Tibial nerve (tissue), 4 donors: ENCODE data around the gene CFAP46. TPM values are rescaled to one million over a fixed set of nuclear protein-coding genes. Genes with fewer than 3 reads are reported as not detected.

Experiments used
- DNase-seq, 2 donors: peaks; one replicate each; pipeline ENCODE4 v3.0.0-alpha.2; 2019; ENCODE audit warnings: low spot score in 2 of 2
- H3K27ac ChIP-seq, 4 donors: fragments of 200-600 bp; sonication (generic) in 3 of 4; one replicate each; pipeline ENCODE4 v1.5.1; 2017 to 2019; ENCODE audit warnings: mild to moderate bottlenecking in 1 of 4
- H3K27me3 ChIP-seq, 2 donors: fragments of 200-600 bp; sonication (generic) in 1 of 2; one replicate each; pipeline versions ENCODE4 v1.5.1 to v1.6.0; 2017 to 2019
- H3K36me3 ChIP-seq, 3 donors: fragments of 200-600 bp; sonication (generic); one replicate each; pipeline ENCODE4 v1.5.1; 2018 to 2019
- H3K4me1 ChIP-seq, 4 donors: fragments of 200-600 bp; sonication (generic) in 3 of 4; one replicate each; pipeline ENCODE4 v1.5.1; 2017 to 2019
- H3K4me3 ChIP-seq, 4 donors: fragments of 200-600 bp; sonication (generic) in 3 of 4; one replicate each; pipeline ENCODE4 v1.5.1; 2017 to 2019; ENCODE audit warnings: mild to moderate bottlenecking in 1 of 4, moderate library complexity in 1 of 4
- H3K9me3 ChIP-seq, 4 donors: fragments of 200-600 bp; sonication (generic) in 3 of 4; one replicate each; pipeline ENCODE4 v1.5.1; 2017 to 2019
- CTCF ChIP-seq, 5 experiments: fragments of 200-600 bp in 3 of 5; fragments of 450-650 bp in 2 of 5; sonication (generic) in 3 of 5; IDR thresholded peaks; one replicate each; pipeline ENCODE4 v1.5.1; 2016 to 2019; ENCODE audit warnings: antibody characterized with exemption in 5 of 5, mild to moderate bottlenecking in 3 of 5, moderate library complexity in 2 of 5
- EP300 ChIP-seq, 2 donors: sonication (generic); formaldehyde crosslinking; IDR thresholded peaks; one replicate each; pipeline ENCODE4 v1.6.1; 2017; ENCODE audit warnings: antibody characterized with exemption in 2 of 2, mild to moderate bottlenecking in 1 of 2
- POLR2A ChIP-seq, 2 donors: fragments of 450-650 bp; IDR thresholded peaks; one replicate each; pipeline ENCODE4 v1.6.1; 2017; ENCODE audit warnings: antibody characterized with exemption in 2 of 2, mild to moderate bottlenecking in 2 of 2, moderate library complexity in 2 of 2
- WGBS, 2 donors: methylation state at CpG; one replicate each; pipeline ENCODE4 v1.1.5; 2018; 5-methylcytosine and 5-hydroxymethylcytosine counted together
- total RNA-seq, 4 donors: library from RNA; depleted of rRNA; stranded (reverse); fragments of >200 nt; gene quantifications; one replicate each; pipeline ENCODE4 v1.1.0, GENCODE V29; 2016

CFAP46 gene
- total RNA-seq, 4 donors from 2014 or later, result 0.90 to 1.4 TPM; not detected in 2

- TF ChIP-seq CTCF (IDR thresholded peaks at IDR 0.05) (no peak), EP300 (IDR thresholded peaks at IDR 0.05) (no peak), POLR2A (IDR thresholded peaks at IDR 0.05) (no peak)
- H3K27me3 ChIP-seq, result peaks cover 0 to 10% of the 10 kb centered on the region in 2 donors
- no peak for DNase-seq
- H3K9me3 ChIP-seq, result no peaks in the 10 kb centered on the region
- 75 to 85% methylated on average over 12 of the region's 12 CpGs for WGBS, 2 donors
- no peak overlapping the region for H3K4me3 ChIP-seq
- H3K36me3 ChIP-seq, result no peaks in the 10 kb centered on the region
- H3K4me1 ChIP-seq, result no peaks in the 10 kb centered on the region
- H3K27ac ChIP-seq, result no peak overlapping the region
Measured at GRCh38 chr10:132951926-132952325, 9.6 kb upstream of the CFAP46 start.

- Histone ChIP-seq H3K27ac (no peak overlapping the region), H3K4me3 (no peak overlapping the region), H3K27me3 (peaks cover 0 to 39% of the 10 kb centered on the region in 2 donors), H3K4me1 (no peaks in the 10 kb centered on the region), H3K36me3 (no peaks in the 10 kb centered on the region), H3K9me3 (no peaks in the 10 kb centered on the region)
- no peak for TF ChIP-seq CTCF (IDR thresholded peaks at IDR 0.05)
- WGBS, 2 donors, result 84 to 85% methylated on average over 9 to 10 of the region's 10 CpGs
- no peak for DNase-seq
Measured at GRCh38 chr10:132948351-132948750, 6.0 kb upstream of the CFAP46 start.

- no peak for DNase-seq
- no peak overlapping the region for H3K27ac ChIP-seq
- no peaks in the 10 kb centered on the region for H3K9me3 ChIP-seq
- WGBS, 2 donors, result 90 to 93% methylated on average over 6 of the region's 6 CpGs
- peaks cover 0 to 44% of the 10 kb centered on the region in 2 donors for H3K27me3 ChIP-seq
- TF ChIP-seq CTCF (IDR thresholded peaks at IDR 0.05) (no peak), EP300 (IDR thresholded peaks at IDR 0.05) (no peak), POLR2A (IDR thresholded peaks at IDR 0.05) (no peak)
- H3K4me1 ChIP-seq, result peaks cover 0 to 3% (median 1%) of the 10 kb centered on the region in 4 donors
- no peaks in the 10 kb centered on the region for H3K36me3 ChIP-seq
- H3K4me3 ChIP-seq, result no peak overlapping the region
Measured at GRCh38 chr10:132947843-132948242, 5.5 kb upstream of the CFAP46 start.

- Histone ChIP-seq H3K27me3 (peaks cover 0 to 45% of the 10 kb centered on the region in 2 donors), H3K9me3 (no peaks in the 10 kb centered on the region), H3K27ac (no peak overlapping the region), H3K4me3 (no peak overlapping the region), H3K4me1 (peaks cover 0 to 12% (median 5%) of the 10 kb centered on the region in 4 donors), H3K36me3 (no peaks in the 10 kb centered on the region)
- 50 to 54% methylated on average over 5 of the region's 5 CpGs for WGBS, 2 donors
- TF ChIP-seq CTCF (IDR thresholded peaks at IDR 0.05), result no peak
- TF ChIP-seq POLR2A (IDR thresholded peaks at IDR 0.05), result no peak
- no peak for TF ChIP-seq EP300 (IDR thresholded peaks at IDR 0.05)
- DNase-seq, result no peak
Measured at GRCh38 chr10:132946806-132947546, 4.6 kb upstream of the CFAP46 start.

GRCh38 chr10:132946311-132946710 lies 3.9 kb upstream of the CFAP46 start:
- no peak for DNase-seq
- WGBS, 2 donors, result 79 to 87% methylated on average over 9 of the region's 9 CpGs
- Histone ChIP-seq H3K36me3 (no peaks in the 10 kb centered on the region), H3K9me3 (no peaks in the 10 kb centered on the region), H3K27me3 (peaks cover 0 to 49% of the 10 kb centered on the region in 2 donors), H3K4me1 (peaks cover 0 to 18% (median 5%) of the 10 kb centered on the region in 4 donors), H3K4me3 (no peak overlapping the region), H3K27ac (no peak overlapping the region)
- TF ChIP-seq POLR2A (IDR thresholded peaks at IDR 0.05) (no peak), CTCF (IDR thresholded peaks at IDR 0.05) (no peak), EP300 (IDR thresholded peaks at IDR 0.05) (no peak)
